ENCODE data around the gene NDST4. TPM values are rescaled to one million over a fixed set of nuclear protein-coding genes. Genes with fewer than 3 reads are reported as not detected.

Gene NDST4
- polyA plus RNA-seq, 1 donor (not counting 4 experiments of a cell fraction or from before 2014, with no cell fraction given), result not detected

- FAIRE-seq (no peak), DNase-seq (ENCODE audit: low read depth, low spot score) (no peak)
- dilution Hi-C loops (cut with MboI; ENCODE audit: extremely low pct_ligation_motif_present, low sequenced_read_pairs), result no loop called here
- H3K27me3 ChIP-seq (ENCODE audit: control insufficient read depth, extremely low read depth, insufficient read depth, low read length), result no peaks in the 10 kb centered on the region
- no peak overlapping the region for H3K9ac ChIP-seq (ENCODE audit: control insufficient read depth, extremely low read depth, insufficient read depth, low read length)
- H3K9me3 ChIP-seq (ENCODE audit: control insufficient read depth, low read depth, low read length), result no peaks in the 10 kb centered on the region
- no peaks in the 10 kb centered on the region for H3K4me1 ChIP-seq (ENCODE audit: control insufficient read depth, extremely low read depth, insufficient read depth, low read length)
- no peak overlapping the region for H3K27ac ChIP-seq (ENCODE audit: control insufficient read depth, insufficient read depth, low read length)
- no peaks in the 10 kb centered on the region for H3K79me2 ChIP-seq (ENCODE audit: control insufficient read depth, insufficient read depth, low read length)
- no peak overlapping the region for H3K4me3 ChIP-seq (ENCODE audit: control insufficient read depth in 2 of 3, extremely low read depth in 1 of 3, insufficient read depth in 2 of 3, low read depth in 1 of 3, low read length in 3 of 3)
- H2AFZ ChIP-seq (ENCODE audit: control insufficient read depth, low read length), result no peak overlapping the region
- H3K4me2 ChIP-seq (ENCODE audit: control insufficient read depth, extremely low read depth, insufficient read depth, low read depth, low read length), result no peak overlapping the region
- TF ChIP-seq EZH2 (IDR thresholded peaks at IDR 0.05; ENCODE audit: low read length), result no peak
- TF ChIP-seq CTCF (optimal IDR thresholded peaks at IDR 0.05 in 1 of 3, IDR thresholded peaks at IDR 0.05 in 1 of 3, conservative IDR thresholded peaks at IDR 0.05 in 1 of 3; ENCODE audit: extremely low read depth in 1 of 3, insufficient read depth in 2 of 3, low read length in 3 of 3), result peak in 1 of 3 experiments; percentile 33
- H3K9me1 ChIP-seq (ENCODE audit: control insufficient read depth, extremely low read depth, insufficient read depth, low read length), result no peaks in the 10 kb centered on the region
- no peaks in the 10 kb centered on the region for H3K36me3 ChIP-seq (ENCODE audit: control insufficient read depth in 2 of 2, extremely low read depth in 1 of 2, insufficient read depth in 2 of 2, low read length in 2 of 2)
- H4K20me1 ChIP-seq (ENCODE audit: control insufficient read depth, extremely low read depth, insufficient read depth, low read length), result no peaks in the 10 kb centered on the region
Observed at GRCh38 chr4:114780205-114780604, 333.2 kb downstream of the NDST4 start.

Small RNA genes within 50 kb of the gene (small RNA-seq; reads per million reads assigned to genes)
- gene RN7SL808P (ENCODE audit: insufficient read length in 3 of 3, low read depth in 3 of 3, low replicate concordance in 1 of 3), result 0 reads per million in 3 experiments

All from keratinocyte (primary cell).